Measurements from ENCODE around the gene C2CD2L.
"Not testable (repeated sequence)": the region's sequence is repeated elsewhere in the genome, so short reads cannot be mapped to it uniquely, and the experiment has no call there.

C2CD2L gene

DNA sequence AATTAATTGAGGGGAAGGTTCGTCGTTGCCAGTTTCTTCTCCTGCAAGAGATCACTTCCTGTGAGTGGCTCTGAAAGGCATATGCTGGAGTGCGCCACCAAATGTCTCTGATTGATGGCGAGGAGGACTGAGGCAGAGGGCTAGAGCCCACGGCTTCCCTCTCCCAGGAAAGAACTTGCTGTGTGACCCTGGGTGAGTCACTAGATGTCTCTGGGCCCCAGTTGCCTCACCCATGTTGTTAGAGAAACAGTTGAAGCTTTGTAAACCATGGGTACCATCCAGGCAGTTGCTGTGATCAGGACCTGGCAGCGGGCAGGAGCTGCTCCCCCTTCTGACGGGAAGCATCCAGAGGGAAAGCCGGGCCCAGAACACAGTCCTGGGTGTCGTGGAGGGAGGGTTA, 44.9 kb downstream of the C2CD2L start:
- DNase-seq (ENCODE audit: low read depth) = no peak

DNA sequence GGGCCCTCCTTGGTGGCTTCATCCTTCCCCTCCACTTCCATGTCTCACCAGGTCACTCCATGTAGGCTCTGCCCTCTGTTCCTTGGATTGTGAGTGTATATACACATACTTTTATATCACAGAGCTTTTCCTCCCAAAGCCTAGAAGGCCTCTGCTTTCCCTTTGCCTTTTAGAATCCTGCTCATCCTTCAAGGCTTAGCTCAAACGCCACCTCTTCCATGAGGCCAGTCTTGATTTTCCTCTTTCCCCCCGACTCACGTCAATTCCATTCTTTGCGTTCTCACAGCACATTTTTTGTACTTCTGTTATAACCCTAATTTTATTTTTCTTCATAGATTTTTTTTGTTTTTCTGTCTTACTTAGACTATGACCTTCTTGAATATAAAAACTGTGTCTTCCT, 45.5 kb downstream of the C2CD2L start:
- DNase-seq (ENCODE audit: low read depth) = no peak

- DNase-seq (ENCODE audit: low read depth) = no peak
These were observed 46.1 kb downstream of the C2CD2L start for GRCh38 chr11:119153049-119153818.

GRCh38 chr11:119154178-119154577, 47.0 kb downstream of the C2CD2L start:
- no peak for DNase-seq (ENCODE audit: low read depth)

DNA sequence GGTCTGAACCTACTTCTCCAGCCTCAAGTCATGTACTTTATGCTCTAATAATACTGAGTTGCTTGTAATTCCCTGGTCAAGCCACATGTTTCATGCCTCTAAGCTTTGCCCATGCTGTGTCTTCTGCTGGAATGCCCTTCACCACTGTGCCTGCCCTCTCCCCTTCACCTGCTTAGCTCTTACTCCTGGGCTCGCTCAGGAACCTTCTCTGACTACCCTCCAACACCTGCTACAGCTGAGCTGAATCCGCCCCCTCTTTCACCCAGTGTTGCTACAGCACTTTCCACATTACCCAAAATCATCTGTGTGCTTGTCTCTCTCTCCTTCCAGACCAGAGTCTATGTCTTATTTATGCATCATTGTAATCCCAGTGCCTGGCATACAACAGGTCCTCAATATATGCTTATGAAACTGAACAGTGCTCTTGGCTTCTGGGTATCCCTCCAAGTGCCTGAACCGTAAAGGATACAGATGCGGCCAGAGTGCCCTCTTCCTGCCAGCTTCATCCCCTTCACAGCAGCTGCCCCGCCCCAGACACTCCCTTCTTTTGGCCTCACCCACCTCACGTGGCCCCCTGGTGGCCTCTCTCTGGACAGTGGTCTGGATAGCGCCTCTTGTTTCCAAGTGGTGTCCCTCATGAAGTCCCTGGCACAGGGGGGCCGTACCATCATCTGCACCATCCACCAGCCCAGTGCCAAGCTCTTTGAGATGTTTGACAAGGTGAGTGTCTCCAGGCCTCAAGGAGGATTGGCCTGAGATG, 48.8 kb downstream of the C2CD2L start:
- no peak for DNase-seq (ENCODE audit: low read depth)

DNA sequence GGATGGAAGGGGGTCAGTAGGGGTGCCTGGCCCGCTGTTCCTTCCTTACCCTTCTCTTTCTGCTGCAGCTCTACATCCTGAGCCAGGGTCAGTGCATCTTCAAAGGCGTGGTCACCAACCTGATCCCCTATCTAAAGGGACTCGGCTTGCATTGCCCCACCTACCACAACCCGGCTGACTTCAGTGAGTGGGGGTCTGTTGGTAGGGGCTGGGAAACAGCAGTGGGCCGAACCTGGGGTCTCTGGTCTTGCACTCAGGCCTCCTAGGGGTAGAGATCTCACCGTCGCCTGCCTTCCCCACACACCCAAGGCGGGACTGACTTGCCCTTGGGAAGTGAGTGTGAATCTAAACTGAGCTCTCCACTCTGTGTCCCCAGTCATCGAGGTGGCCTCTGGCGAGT, 49.4 kb downstream of the C2CD2L start:
- no peak for DNase-seq (ENCODE audit: low read depth)

DNA sequence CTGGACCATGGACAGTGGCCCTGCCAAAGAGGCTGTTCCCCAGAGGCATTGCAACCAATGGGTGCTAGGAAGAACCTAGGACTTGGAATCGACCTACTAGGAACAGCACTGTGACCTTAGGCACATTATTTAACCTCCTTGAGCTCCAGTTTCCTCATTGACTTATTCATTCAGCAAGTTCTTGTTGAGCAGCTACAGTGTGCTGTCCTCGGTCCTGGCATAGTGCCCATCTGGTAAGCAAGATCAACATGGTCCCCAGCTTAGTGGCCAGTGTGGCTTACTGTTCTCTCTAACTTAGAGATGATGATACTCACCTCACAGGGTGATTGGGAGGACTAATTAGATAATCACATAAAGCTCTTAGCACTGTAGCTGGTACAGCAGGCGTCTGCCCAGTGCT, 49.9 kb downstream of the C2CD2L start:
- no peak for DNase-seq (ENCODE audit: low read depth)

DNA sequence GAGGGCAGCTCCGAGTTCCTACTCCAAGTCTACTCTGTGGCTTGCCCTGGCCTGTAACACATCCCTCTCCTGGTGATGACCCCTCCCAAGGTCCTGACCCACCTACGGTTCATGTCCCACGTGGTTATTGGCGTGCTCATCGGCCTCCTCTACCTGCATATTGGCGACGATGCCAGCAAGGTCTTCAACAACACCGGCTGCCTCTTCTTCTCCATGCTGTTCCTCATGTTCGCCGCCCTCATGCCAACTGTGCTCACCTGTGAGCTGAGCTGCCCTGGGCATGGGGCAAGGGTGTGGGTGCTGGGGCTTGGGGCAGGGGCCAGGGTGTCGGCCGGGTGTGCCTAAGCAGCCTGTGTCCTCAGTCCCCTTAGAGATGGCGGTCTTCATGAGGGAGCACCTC, 51.3 kb downstream of the C2CD2L start:
- no peak for DNase-seq (ENCODE audit: low read depth)

GRCh38 chr11:119160151-119160550, 53.0 kb downstream of the C2CD2L start:
- DNase-seq (ENCODE audit: low read depth) = no peak

DNA sequence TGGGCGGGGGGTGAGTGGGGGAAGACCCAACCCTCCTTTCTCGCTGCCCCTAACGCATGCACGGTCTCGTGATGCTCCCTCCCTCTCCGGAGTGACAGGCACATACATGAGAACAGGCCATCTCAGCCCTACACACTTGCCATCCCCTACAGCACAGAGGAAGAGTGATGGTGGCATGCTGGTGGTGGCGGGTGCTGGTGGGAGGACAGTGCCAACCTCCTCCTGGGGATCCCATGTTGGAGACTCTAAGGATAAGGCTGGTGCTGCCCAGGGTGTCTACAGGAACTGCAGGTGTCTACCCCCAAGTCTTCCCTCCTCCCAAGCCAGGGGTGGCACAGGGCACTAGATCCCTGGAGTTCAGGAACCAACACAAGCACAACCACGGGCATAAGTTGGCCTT, 54.7 kb downstream of the C2CD2L start:
- DNase-seq (ENCODE audit: low read depth) = no peak

GRCh38 chr11:119166368-119167076, 59.4 kb downstream of the C2CD2L start:
- DNase-seq (ENCODE audit: low read depth) = no peak

DNA sequence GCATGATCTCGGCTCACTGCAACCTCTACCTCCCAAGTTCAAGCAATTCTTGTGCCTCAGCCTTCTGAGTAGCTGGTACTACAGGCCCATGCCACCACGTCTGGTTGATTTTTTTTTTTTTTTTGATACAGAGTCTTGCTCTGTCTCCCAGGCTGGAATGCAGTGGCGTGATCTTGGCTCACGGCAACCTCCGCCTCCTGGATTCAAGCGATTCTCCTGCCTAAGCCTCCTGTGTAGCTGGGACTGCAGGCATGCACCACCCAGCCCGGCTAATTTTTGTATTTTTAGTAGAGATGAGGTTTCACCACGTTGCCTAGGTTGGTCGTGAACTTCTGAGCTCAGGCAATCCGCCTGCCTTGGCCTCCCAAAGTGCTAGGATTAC, 59.9 kb downstream of the C2CD2L start:
- not testable (repeated sequence) for DNase-seq (ENCODE audit: low read depth)

DNA sequence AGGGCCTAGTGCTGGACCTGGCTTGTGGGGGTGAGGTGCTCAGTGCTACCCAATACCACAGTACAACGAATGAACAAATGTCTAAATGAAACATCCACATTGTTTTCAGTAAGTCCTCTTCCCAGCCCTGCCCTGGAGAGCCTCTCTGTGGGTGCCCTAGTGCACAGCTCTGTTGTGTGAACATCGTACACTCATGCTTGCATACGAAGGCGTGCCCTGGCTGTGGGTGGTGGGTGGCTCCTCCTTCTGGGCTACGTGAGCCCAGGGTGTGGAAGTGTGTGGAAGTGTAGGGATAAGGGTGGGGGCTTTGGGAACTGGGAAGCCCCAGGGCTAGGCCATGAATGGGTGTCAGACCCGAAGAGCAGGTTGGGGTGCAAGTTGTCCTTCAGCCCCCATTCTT, 60.8 kb downstream of the C2CD2L start:
- no peak for DNase-seq (ENCODE audit: low read depth)

Data from activated T-cell treated with anti-CD3 and anti-CD28 coated beads for 48 hours (primary cell).